ENCODE measurements around the gene PLAAT4. TPM values are rescaled to one million over a fixed set of nuclear protein-coding genes. Genes with fewer than 3 reads are reported as not detected.

PLAAT4 gene
- total and polyA plus RNA-seq, 2 of the 13 experiments (the other 11 are each of a cell fraction or from before 2014, with no cell fraction given), result 0.71 to 1.00 TPM

DNA sequence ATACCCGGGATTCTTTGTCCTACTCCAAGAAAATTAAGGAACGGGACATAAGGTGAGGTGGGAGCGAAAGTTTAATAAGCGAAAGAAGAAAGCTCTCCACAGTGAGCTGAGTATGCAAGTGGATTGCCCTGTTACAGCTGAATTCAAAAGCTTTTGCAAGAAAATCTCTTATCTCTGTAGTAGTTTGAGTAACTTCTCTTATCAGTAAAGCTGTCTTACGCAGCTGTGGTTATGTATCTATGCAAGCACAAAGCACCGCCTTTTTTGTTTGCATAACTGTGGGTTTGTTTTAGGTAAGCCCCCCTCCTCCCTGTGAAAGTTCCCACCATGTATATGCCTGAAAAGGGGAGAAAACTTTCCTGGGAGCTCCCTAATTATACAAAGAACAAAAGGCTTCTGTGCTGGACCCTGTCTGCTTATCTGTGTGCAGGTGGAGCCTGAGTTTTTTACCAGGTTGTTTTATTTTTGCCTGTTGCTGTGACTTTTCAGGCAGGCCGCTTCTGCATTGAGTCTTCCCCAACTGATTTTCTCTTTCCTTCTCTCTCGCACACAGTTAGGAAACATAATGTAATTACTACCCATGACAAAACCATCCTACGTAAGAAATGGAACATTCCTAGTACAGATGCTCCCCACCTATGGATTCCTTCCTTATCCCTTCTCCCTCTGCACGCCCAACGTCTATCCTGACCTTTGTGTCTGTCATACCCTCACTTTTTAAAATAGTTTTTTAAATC, 44.8 kb upstream of the PLAAT4 start (continued):
- TF ChIP-seq NFKBIZ (CRISPR knock-in tag; IDR thresholded peaks at IDR 0.05) (0 out of 2 replicates have a peak, but pooled peaks have one; percentile 30), KMT2B (CRISPR knock-in tag; IDR thresholded peaks at IDR 0.05) (no peak), THRA (CRISPR knock-in tag; IDR thresholded peaks at IDR 0.05; ENCODE audit: borderline replicate concordance) (peak; percentile 61; the same call in 1 of the 2 replicates), HMG20A (CRISPR knock-in tag; IDR thresholded peaks at IDR 0.05; ENCODE audit: borderline replicate concordance) (peak; percentile 71), ZNF782 (CRISPR knock-in tag; IDR thresholded peaks at IDR 0.05; ENCODE audit: borderline replicate concordance) (no peak), TCF7L2 (IDR thresholded peaks at IDR 0.05; ENCODE audit: low read depth, low read length) (peak; percentile 72), NCOA2 (CRISPR knock-in tag; IDR thresholded peaks at IDR 0.05) (peak; percentile 82), HOXD1 (CRISPR knock-in tag; IDR thresholded peaks at IDR 0.05) (0 out of 2 replicates have a peak, but pooled peaks have one; percentile 25), NR2F6 (IDR thresholded peaks at IDR 0.05) (peak; percentile 53), NR2F6 (CRISPR knock-in tag; IDR thresholded peaks at IDR 0.05) (no peak), MTA1 (CRISPR knock-in tag; IDR thresholded peaks at IDR 0.05; ENCODE audit: borderline replicate concordance) (no peak)
- TF ChIP-seq, protein P1, sequence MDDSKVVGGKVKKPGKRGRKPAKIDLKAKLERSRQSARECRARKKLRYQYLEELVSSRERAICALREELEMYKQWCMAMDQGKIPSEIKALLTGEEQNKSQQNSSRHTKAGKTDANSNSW (CRISPR knock-in tag; IDR thresholded peaks at IDR 0.05; ENCODE audit: borderline replicate concordance), result no peak
- TF ChIP-seq, protein P2, sequence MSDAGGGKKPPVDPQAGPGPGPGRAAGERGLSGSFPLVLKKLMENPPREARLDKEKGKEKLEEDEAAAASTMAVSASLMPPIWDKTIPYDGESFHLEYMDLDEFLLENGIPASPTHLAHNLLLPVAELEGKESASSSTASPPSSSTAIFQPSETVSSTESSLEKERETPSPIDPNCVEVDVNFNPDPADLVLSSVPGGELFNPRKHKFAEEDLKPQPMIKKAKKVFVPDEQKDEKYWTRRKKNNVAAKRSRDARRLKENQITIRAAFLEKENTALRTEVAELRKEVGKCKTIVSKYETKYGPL (CRISPR knock-in tag; IDR thresholded peaks at IDR 0.05), result 0 out of 2 replicates have a peak, but pooled peaks have one; percentile 50
- TF ChIP-seq, protein P3, sequence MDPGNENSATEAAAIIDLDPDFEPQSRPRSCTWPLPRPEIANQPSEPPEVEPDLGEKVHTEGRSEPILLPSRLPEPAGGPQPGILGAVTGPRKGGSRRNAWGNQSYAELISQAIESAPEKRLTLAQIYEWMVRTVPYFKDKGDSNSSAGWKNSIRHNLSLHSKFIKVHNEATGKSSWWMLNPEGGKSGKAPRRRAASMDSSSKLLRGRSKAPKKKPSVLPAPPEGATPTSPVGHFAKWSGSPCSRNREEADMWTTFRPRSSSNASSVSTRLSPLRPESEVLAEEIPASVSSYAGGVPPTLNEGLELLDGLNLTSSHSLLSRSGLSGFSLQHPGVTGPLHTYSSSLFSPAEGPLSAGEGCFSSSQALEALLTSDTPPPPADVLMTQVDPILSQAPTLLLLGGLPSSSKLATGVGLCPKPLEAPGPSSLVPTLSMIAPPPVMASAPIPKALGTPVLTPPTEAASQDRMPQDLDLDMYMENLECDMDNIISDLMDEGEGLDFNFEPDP (CRISPR knock-in tag; conservative IDR thresholded peaks at IDR 0.05), result no peak
